Breast epithelium (tissue), 4 donors: ENCODE results near the gene SMAD7. TPM values are rescaled to one million over a fixed set of nuclear protein-coding genes. Genes with fewer than 3 reads are reported as not detected.

Source experiments
- DNase-seq, 2 donors: peaks; one replicate each; pipeline ENCODE4 v3.0.0-alpha.2; 2019; ENCODE audit warnings: low spot score in 2 of 2
- H3K27ac ChIP-seq, 2 donors: fragments of 200-600 bp; sonication (generic) in 1 of 2; one replicate each; pipeline ENCODE4 v1.5.1; 2016 to 2019; ENCODE audit warnings: mild to moderate bottlenecking in 1 of 2
- H3K27me3 ChIP-seq, 2 donors: fragments of 200-600 bp; sonication (generic) in 1 of 2; one replicate each; pipeline versions ENCODE4 v1.5.1 to v1.6.0; 2017 to 2019; ENCODE audit warnings: control low read depth in 1 of 2, mild to moderate bottlenecking in 1 of 2
- H3K36me3 ChIP-seq: fragments of 200-600 bp; one replicate; pipeline ENCODE4 v1.5.1; 2019
- H3K4me1 ChIP-seq, 2 donors: fragments of 200-600 bp; sonication (generic); one replicate each; pipeline ENCODE4 v1.5.1; 2016 to 2019; ENCODE audit warnings: control low read depth in 1 of 2
- H3K4me3 ChIP-seq, 3 donors: fragments of 200-600 bp; sonication (generic); 1 replicate in 2 of 3; 2 replicates in 1 of 3; pipeline ENCODE4 v1.5.1; 2016 to 2019; ENCODE audit warnings: mild to moderate bottlenecking in 3 of 3, moderate library complexity in 2 of 3
- H3K9me3 ChIP-seq, 2 donors: fragments of 200-600 bp; sonication (generic) in 1 of 2; one replicate each; pipeline ENCODE4 v1.5.1; 2016 to 2019; ENCODE audit warnings: control low read depth in 1 of 2
- POLR2A ChIP-seq: fragments of 450-650 bp; IDR thresholded peaks from one replicate; pipeline ENCODE4 v1.6.1; 2016; ENCODE audit warnings: antibody characterized with exemption, mild to moderate bottlenecking, moderate library complexity
- POLR2AphosphoS5 ChIP-seq, 3 donors: sonication (generic); formaldehyde crosslinking; IDR thresholded peaks; one replicate each; pipeline ENCODE4 v1.6.1; 2017; ENCODE audit warnings: antibody characterized with exemption in 3 of 3
- intact Hi-C: fragments of 100-400 bp; cut with DNase I; formaldehyde crosslinking; loops from one replicate; pipeline ENCODE4 v1.15.1; 2023; ENCODE audit warnings: low total_unique reads
- total RNA-seq, 3 donors: library from RNA; depleted of rRNA; stranded (reverse); fragments of >200 nt; gene quantifications; one replicate each; pipeline ENCODE4 v1.1.0, GENCODE V29; 2016
- TF ChIP-seq, protein P1 (sequence below), 3 donors: fragments of 450-650 bp; IDR thresholded peaks; one replicate each; pipeline ENCODE4 v1.5.1; 2016 to 2017; ENCODE audit warnings: antibody characterized with exemption in 3 of 3, mild to moderate bottlenecking in 3 of 3, moderate library complexity in 3 of 3

Gene SMAD7
- total RNA-seq, 3 donors from 2014 or later, result 17.4 to 21.2 (median 20.6) TPM

DNA sequence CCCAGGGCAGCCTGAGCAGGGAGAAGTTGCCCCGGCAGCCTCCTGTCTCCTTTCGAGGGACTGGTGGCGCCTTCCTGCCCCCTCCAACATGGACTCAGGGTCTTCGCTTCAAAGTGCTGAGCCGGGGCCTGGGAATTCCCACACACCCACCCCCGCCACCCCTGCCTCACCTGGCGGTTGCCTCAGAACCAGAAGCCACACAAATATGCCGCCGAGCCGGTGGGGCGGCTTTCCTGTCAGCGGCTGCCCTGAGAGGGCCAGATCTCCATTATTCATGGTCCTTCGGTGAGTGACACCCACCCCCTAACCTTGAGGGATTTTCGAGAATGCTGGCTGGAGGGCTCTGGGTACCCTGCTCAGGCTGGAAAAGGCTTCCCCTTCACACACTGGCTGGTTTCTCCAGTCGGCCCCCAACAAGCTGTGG is 71.7 kb downstream of the SMAD7 start:
- no peaks in the 10 kb centered on the region for H3K4me1 ChIP-seq
- H3K9me3 ChIP-seq, result no peaks in the 10 kb centered on the region
- H3K27ac ChIP-seq, result no peak overlapping the region
- TF ChIP-seq, protein P1, sequence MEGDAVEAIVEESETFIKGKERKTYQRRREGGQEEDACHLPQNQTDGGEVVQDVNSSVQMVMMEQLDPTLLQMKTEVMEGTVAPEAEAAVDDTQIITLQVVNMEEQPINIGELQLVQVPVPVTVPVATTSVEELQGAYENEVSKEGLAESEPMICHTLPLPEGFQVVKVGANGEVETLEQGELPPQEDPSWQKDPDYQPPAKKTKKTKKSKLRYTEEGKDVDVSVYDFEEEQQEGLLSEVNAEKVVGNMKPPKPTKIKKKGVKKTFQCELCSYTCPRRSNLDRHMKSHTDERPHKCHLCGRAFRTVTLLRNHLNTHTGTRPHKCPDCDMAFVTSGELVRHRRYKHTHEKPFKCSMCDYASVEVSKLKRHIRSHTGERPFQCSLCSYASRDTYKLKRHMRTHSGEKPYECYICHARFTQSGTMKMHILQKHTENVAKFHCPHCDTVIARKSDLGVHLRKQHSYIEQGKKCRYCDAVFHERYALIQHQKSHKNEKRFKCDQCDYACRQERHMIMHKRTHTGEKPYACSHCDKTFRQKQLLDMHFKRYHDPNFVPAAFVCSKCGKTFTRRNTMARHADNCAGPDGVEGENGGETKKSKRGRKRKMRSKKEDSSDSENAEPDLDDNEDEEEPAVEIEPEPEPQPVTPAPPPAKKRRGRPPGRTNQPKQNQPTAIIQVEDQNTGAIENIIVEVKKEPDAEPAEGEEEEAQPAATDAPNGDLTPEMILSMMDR (IDR thresholded peaks at IDR 0.05), result no peak
- TF ChIP-seq POLR2AphosphoS5 (IDR thresholded peaks at IDR 0.05) (no peak), POLR2A (no peak)
- H3K36me3 ChIP-seq, result no peaks in the 10 kb centered on the region
- no peaks in the 10 kb centered on the region for H3K27me3 ChIP-seq
- no peak overlapping the region for H3K4me3 ChIP-seq
- intact Hi-C loops, result no loop called here
- DNase-seq, result no peak

DNA sequence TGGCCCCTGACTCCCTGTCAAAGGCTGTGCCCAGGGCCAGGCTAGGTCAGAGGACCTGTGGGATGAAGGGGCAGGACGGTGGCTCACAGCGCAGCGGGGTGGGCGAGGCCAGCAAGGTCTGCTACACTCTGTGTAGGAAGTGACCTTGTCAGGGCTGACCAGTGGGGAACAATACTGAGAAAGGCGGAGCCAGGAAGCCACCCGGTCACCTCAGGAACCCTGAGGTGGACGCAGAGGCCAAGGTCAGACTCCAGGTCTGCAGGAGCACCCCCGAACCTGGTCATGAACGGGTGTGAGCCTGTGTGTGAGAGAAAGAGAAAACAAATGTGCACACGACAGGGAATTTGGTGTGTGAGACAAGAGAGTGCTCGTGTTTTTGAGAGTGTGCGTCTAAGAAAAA is 72.3 kb downstream of the SMAD7 start:
- H3K9me3 ChIP-seq, result no peaks in the 10 kb centered on the region
- no peak overlapping the region for H3K27ac ChIP-seq
- intact Hi-C loops, result no loop called here
- H3K4me3 ChIP-seq, result no peak overlapping the region
- TF ChIP-seq, protein P1 (IDR thresholded peaks at IDR 0.05), result no peak
- TF ChIP-seq POLR2A (no peak), POLR2AphosphoS5 (IDR thresholded peaks at IDR 0.05) (no peak)
- H3K36me3 ChIP-seq, result no peaks in the 10 kb centered on the region
- H3K27me3 ChIP-seq, result no peaks in the 10 kb centered on the region
- no peaks in the 10 kb centered on the region for H3K4me1 ChIP-seq
- no peak for DNase-seq

DNA sequence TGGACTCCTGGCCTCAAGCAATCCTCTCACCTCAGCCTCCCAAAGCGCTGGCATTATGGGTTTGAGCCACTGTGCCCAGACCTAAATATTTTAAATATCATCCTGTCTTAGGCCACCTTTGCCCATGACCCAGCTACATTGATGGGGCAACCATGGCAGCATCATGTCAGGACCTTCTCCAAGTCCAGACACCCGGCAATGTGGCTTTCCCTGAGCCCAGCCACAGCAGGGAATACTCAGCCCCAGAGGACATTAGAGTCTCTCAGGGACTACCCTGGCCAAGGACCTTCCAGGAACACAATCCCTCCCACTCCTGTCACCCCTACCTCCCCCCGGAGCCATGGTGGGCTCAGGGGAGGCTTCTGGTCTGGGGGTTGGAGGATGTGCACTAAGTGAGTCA is 72.8 kb downstream of the SMAD7 start:
- intact Hi-C loops, result no loop called here
- H3K4me1 ChIP-seq, result no peaks in the 10 kb centered on the region
- no peak overlapping the region for H3K27ac ChIP-seq
- no peak for DNase-seq
- H3K27me3 ChIP-seq, result no peaks in the 10 kb centered on the region
- H3K36me3 ChIP-seq, result no peaks in the 10 kb centered on the region
- H3K4me3 ChIP-seq, result no peak overlapping the region
- no peak for TF ChIP-seq POLR2A
- TF ChIP-seq, protein P1 (IDR thresholded peaks at IDR 0.05), result no peak
- TF ChIP-seq POLR2AphosphoS5 (IDR thresholded peaks at IDR 0.05), result no peak
- H3K9me3 ChIP-seq, result no peaks in the 10 kb centered on the region

DNA sequence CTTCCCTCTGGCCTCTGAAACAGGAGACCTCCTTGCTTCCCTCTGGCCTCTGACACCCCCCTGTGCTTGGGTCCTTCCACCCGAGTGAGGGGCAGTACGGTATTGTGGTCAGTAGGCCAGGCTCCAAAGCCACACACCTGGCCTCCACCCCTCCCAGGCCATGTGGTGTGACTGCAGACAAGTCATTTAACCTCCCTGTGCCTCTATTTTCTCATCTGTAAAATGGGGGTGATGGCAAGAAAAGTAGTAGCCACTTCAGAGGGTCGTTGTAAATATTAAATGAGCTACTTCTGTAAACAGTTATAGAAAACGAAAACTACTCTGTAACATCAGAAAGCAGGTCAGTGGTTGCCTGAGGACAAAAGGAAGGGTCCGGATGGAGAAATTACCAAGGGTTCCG is 74.2 kb downstream of the SMAD7 start:
- intact Hi-C loops, result no loop called here
- H3K4me1 ChIP-seq, result no peaks in the 10 kb centered on the region
- H3K9me3 ChIP-seq, result no peaks in the 10 kb centered on the region
- no peak for TF ChIP-seq POLR2AphosphoS5 (IDR thresholded peaks at IDR 0.05)
- TF ChIP-seq, protein P1 (IDR thresholded peaks at IDR 0.05), result no peak
- no peak for TF ChIP-seq POLR2A
- no peak overlapping the region for H3K4me3 ChIP-seq
- no peak for DNase-seq
- no peaks in the 10 kb centered on the region for H3K36me3 ChIP-seq
- H3K27me3 ChIP-seq, result no peaks in the 10 kb centered on the region
- H3K27ac ChIP-seq, result no peak overlapping the region

DNA sequence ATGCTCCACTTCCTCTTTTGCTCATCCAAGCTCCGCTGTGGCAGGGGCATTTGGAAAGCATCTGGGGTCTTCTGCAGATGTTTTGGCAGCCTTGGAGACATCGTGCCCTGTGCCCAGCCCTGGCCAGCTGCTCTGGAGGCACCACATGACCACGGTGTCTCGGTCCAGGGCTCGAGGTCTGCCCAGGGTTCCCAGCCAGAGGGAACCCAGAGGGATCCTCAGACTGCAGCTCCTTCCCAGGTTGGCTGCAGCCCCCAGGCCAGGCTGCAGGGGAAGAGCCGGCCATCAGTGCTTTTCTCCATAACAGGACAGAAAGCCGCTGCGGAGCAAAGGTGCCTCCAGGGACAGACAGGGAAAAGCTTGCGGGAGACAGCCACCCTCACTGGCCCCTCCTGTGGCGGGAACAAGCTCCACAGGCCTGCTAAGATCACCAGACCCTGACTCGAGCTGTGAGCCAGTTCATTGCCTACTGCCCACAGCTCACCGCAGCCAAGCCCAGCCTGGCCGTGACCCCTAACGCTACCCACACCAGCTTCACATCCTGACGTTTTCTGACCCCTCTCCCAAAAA is 74.7 kb downstream of the SMAD7 start:
- DNase-seq, result no peak
- H3K4me1 ChIP-seq, result no peaks in the 10 kb centered on the region
- no peaks in the 10 kb centered on the region for H3K36me3 ChIP-seq
- H3K27me3 ChIP-seq, result no peaks in the 10 kb centered on the region
- no peak overlapping the region for H3K27ac ChIP-seq
- H3K9me3 ChIP-seq, result no peaks in the 10 kb centered on the region
- no peak overlapping the region for H3K4me3 ChIP-seq
- TF ChIP-seq POLR2AphosphoS5 (IDR thresholded peaks at IDR 0.05) (no peak), POLR2A (no peak)
- TF ChIP-seq, protein P1 (IDR thresholded peaks at IDR 0.05), result no peak
- intact Hi-C loops, result no loop called here
